ENCODE measurements around the gene LRRC73.
"Not testable (repeated sequence)": the region's sequence is repeated elsewhere in the genome, so short reads cannot be mapped to it uniquely, and the experiment has no call there.

Gene LRRC73

GRCh38 chr6:43459535-43459934 lies 50.6 kb downstream of the LRRC73 start:
- DNase-seq = no peak

GRCh38 chr6:43458154-43458553 lies 52.0 kb downstream of the LRRC73 start:
- DNase-seq = not testable (repeated sequence)

GRCh38 chr6:43457643-43458042 lies 52.5 kb downstream of the LRRC73 start:
- no peak for DNase-seq
